Activated CD8-positive, alpha-beta T cell treated with anti-CD3 and anti-CD28 coated beads, Interleukin-2, amount 10 ng/mL, durations not matched to agents 7 days and 5 days (primary cell): ENCODE data around the gene DEFB131B. TPM values are rescaled to one million over a fixed set of nuclear protein-coding genes. Genes with fewer than 3 reads are reported as not detected.
A peak's percentile ranks its signal among the peaks of the same experiment; 100 is the strongest.
"Not testable (repeated sequence)": the region's sequence is repeated elsewhere in the genome, so short reads cannot be mapped to it uniquely, and the experiment has no call there.

Source experiments
- ATAC-seq: fragments of 150-1000 bp; cut with Tn5 transposase; one replicate; pipeline ENCODE4 v1.10.0; 2021; ENCODE audit warnings: moderate library complexity
- CTCF ChIA-PET: fragments of 350-600 bp; sonication (Branson Sonifier 250); formaldehyde crosslinking; loops from one replicate; lab custom pipeline; 2021; ENCODE audit warnings: antibody characterized with exemption; lab: Charles Lee
- POLR2A ChIA-PET: fragments of 350-600 bp; sonication (Branson Sonifier 250); formaldehyde crosslinking; loops from one replicate; lab custom pipeline; 2021; ENCODE audit warnings: antibody characterized with exemption; lab: Charles Lee
- DNase-seq: peaks from one replicate; pipeline ENCODE4 v3.0.0-alpha.2; 2020
- H3K27ac Mint-ChIP-seq: one replicate; pipeline ENCODE4 v1.8.0; 2021; ENCODE audit warnings: mild to moderate bottlenecking, mixed read lengths
- H3K27me3 Mint-ChIP-seq: one replicate; pipeline ENCODE4 v1.8.0; 2021; ENCODE audit warnings: low read depth, mixed read lengths
- H3K36me3 Mint-ChIP-seq: one replicate; pipeline ENCODE4 v1.8.0; 2021; ENCODE audit warnings: low read depth, mixed read lengths
- H3K4me1 Mint-ChIP-seq: one replicate; pipeline ENCODE4 v1.8.0; 2021; ENCODE audit warnings: low read depth, mixed read lengths
- H3K4me3 Mint-ChIP-seq: one replicate; pipeline ENCODE4 v1.8.0; 2021; ENCODE audit warnings: mild to moderate bottlenecking, mixed read lengths
- H3K9me3 Mint-ChIP-seq: one replicate; pipeline ENCODE4 v1.8.0; 2022; ENCODE audit warnings: mixed read lengths; ENCODE audit not compliant: insufficient read depth
- total RNA-seq, 2 experiments: library from RNA; stranded (reverse); gene quantifications; one replicate each; pipeline ENCODE4 v1.2.3, GENCODE V29; 2021

Gene DEFB131B
- total RNA-seq, 2 experiments from 2014 or later: not detected

GRCh38 chr11:71869931-71870330 lies 8.3 kb upstream of the DEFB131B start:
- POLR2A ChIA-PET, CTCF ChIA-PET, H3K27ac Mint-ChIP-seq, DNase-seq, H3K4me3 Mint-ChIP-seq, ATAC-seq, H3K4me1 Mint-ChIP-seq, H3K27me3 Mint-ChIP-seq, H3K9me3 Mint-ChIP-seq, H3K36me3 Mint-ChIP-seq: not testable (repeated sequence)

- H3K27me3 Mint-ChIP-seq, CTCF ChIA-PET, DNase-seq, H3K9me3 Mint-ChIP-seq, H3K4me3 Mint-ChIP-seq, ATAC-seq, H3K4me1 Mint-ChIP-seq, POLR2A ChIA-PET, H3K36me3 Mint-ChIP-seq, H3K27ac Mint-ChIP-seq: not testable (repeated sequence)
Observed at GRCh38 chr11:71870661-71871060, 7.6 kb upstream of the DEFB131B start.

DNA sequence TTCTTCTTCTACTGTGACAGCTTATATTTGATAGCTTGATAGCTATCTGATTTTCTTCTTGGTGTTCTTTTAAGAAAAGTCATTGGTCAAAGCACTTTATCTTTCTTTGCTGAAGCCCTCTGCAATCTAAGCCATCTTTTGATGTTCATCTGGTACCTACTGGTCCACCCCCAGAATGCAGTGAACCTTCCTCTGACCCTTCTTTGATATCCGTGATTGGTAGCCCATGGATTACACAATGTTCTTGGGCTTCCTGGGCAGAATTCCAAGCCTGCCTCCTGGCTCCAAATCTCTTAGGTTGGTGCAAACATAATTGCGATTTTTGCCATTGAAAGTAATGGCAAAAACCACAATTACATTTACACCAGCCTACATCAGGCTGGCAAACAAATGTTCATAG lies 2.0 kb upstream of the DEFB131B start:
- H3K9me3 Mint-ChIP-seq, H3K4me3 Mint-ChIP-seq, H3K27ac Mint-ChIP-seq, H3K4me1 Mint-ChIP-seq, ATAC-seq, CTCF ChIA-PET, DNase-seq, H3K27me3 Mint-ChIP-seq, H3K36me3 Mint-ChIP-seq, POLR2A ChIA-PET: not testable (repeated sequence)

- H3K4me1 Mint-ChIP-seq, ATAC-seq, H3K4me3 Mint-ChIP-seq, H3K9me3 Mint-ChIP-seq, H3K36me3 Mint-ChIP-seq, DNase-seq, CTCF ChIA-PET, H3K27ac Mint-ChIP-seq, POLR2A ChIA-PET, H3K27me3 Mint-ChIP-seq: not testable (repeated sequence)
Observed at GRCh38 chr11:71885806-71886205, 7.6 kb downstream of the DEFB131B start.

- DNase-seq, H3K27me3 Mint-ChIP-seq, H3K4me1 Mint-ChIP-seq, CTCF ChIA-PET, H3K27ac Mint-ChIP-seq, H3K4me3 Mint-ChIP-seq, ATAC-seq, H3K36me3 Mint-ChIP-seq, H3K9me3 Mint-ChIP-seq, POLR2A ChIA-PET: not testable (repeated sequence)
Observed at GRCh38 chr11:71888335-71889010, 10.2 kb downstream of the DEFB131B start.

- H3K4me3 Mint-ChIP-seq, POLR2A ChIA-PET, H3K36me3 Mint-ChIP-seq, DNase-seq, H3K27me3 Mint-ChIP-seq, H3K9me3 Mint-ChIP-seq, CTCF ChIA-PET, H3K27ac Mint-ChIP-seq, H3K4me1 Mint-ChIP-seq, ATAC-seq: not testable (repeated sequence)
Observed at GRCh38 chr11:71889181-71889872, 11.1 kb downstream of the DEFB131B start.

GRCh38 chr11:71895961-71896360 lies 17.7 kb downstream of the DEFB131B start:
- Mint-ChIP-seq H3K4me3 (no peak overlapping the region), H3K27ac (no peak overlapping the region), H3K36me3 (peaks cover 13% of the 10 kb centered on the region), H3K27me3 (no peaks in the 10 kb centered on the region), H3K4me1 (no peaks in the 10 kb centered on the region), H3K9me3 (no peaks in the 10 kb centered on the region)
- DNase-seq (no peak), ATAC-seq (no peak)
- CTCF ChIA-PET: no interaction called here
- POLR2A ChIA-PET: no interaction called here

- ATAC-seq, POLR2A ChIA-PET, H3K4me1 Mint-ChIP-seq, H3K4me3 Mint-ChIP-seq, DNase-seq, H3K27ac Mint-ChIP-seq, H3K27me3 Mint-ChIP-seq, H3K9me3 Mint-ChIP-seq, CTCF ChIA-PET: not testable (repeated sequence)
- peaks cover 19% of the 10 kb centered on the region for H3K36me3 Mint-ChIP-seq
Observed at GRCh38 chr11:71901137-71901536, 22.9 kb downstream of the DEFB131B start.

- Mint-ChIP-seq H3K4me3 (no peak overlapping the region), H3K9me3 (no peaks in the 10 kb centered on the region), H3K4me1 (no peaks in the 10 kb centered on the region), H3K27me3 (no peaks in the 10 kb centered on the region), H3K27ac (no peak overlapping the region), H3K36me3 (peaks cover 27% of the 10 kb centered on the region)
- ATAC-seq (no peak), DNase-seq (no peak)
- POLR2A ChIA-PET: no interaction called here
- CTCF ChIA-PET: interaction anchor here (1.3 kb wide), 1 partner anchor 69 kb away, joined by 3 read pairs; no protein-coding TSS in a partner anchor
Observed at GRCh38 chr11:71908218-71908617, 30.0 kb downstream of the DEFB131B start.

GRCh38 chr11:71910775-71911174 lies 32.5 kb downstream of the DEFB131B start:
- DNase-seq, H3K9me3 Mint-ChIP-seq, H3K4me1 Mint-ChIP-seq, CTCF ChIA-PET, H3K27me3 Mint-ChIP-seq, ATAC-seq, POLR2A ChIA-PET, H3K27ac Mint-ChIP-seq, H3K4me3 Mint-ChIP-seq: not testable (repeated sequence)
- peaks cover 39% of the 10 kb centered on the region for H3K36me3 Mint-ChIP-seq

DNA sequence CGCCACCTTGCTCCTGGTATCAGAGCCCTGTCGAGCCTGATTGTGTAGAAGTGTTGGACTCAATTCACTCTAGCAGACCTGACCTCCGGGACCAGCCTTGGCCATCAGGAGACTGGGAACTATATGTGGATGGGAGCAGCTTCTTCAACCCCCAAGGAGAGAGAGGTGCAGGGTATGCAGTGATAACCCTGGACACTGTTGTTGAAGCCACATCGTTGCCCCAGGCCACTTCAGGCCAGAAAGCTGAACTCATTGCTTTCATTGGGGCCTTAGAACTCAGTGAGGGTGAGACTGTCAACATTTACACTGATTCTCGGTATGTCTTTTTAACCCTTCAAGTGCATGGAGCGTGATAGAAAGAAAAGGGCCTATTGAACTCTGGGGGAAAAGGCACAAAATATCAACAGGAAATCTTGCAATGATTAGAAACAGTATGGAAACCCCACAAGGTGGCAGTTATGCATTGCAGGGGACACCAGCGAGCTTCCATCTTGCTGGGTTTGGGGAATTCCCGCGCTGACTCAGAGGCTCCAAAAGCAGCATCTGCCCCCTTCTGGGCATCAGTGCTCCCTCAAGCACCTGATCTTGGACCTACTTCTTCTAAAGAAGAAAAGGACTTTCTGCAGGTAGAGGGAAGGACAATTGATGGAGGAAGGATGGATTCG lies 33.2 kb downstream of the DEFB131B start:
- H3K9me3 Mint-ChIP-seq, H3K4me3 Mint-ChIP-seq, H3K27ac Mint-ChIP-seq, H3K4me1 Mint-ChIP-seq, ATAC-seq, H3K27me3 Mint-ChIP-seq, POLR2A ChIA-PET: not testable (repeated sequence)
- H3K36me3 Mint-ChIP-seq: peaks cover 44% of the 10 kb centered on the region
- CTCF ChIA-PET: interaction anchor here (0.8 to 1.0 kb wide), 2 partner anchors 16 to 18 kb away, joined by 3 read pairs; no protein-coding TSS in a partner anchor
- DNase-seq: peak; percentile 37

DNA sequence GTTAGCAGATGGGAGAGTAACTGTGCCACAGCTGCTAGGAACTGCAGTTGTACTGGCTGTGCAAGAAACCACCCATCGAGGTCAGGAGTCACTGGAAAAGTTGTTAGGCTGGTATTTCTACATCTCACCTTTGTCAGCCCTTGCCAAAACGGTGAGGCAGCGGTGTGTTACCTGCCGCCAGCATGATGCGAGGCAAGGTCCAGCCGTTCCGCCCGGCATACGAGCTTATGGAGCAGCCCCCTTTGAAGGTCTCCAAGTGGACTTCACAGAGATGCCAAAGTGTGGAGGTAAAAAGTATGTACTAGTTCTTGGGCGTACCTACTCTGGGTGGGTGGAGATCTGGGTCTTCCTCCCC lies 33.7 kb downstream of the DEFB131B start:
- peaks cover 45% of the 10 kb centered on the region for H3K36me3 Mint-ChIP-seq
- H3K27me3 Mint-ChIP-seq, H3K4me1 Mint-ChIP-seq, ATAC-seq, H3K4me3 Mint-ChIP-seq, DNase-seq, H3K9me3 Mint-ChIP-seq, H3K27ac Mint-ChIP-seq, POLR2A ChIA-PET: not testable (repeated sequence)
- CTCF ChIA-PET: interaction anchor here (0.8 to 1.0 kb wide), 2 partner anchors 15 to 17 kb away, joined by 3 read pairs; no protein-coding TSS in a partner anchor
